ENCODE measurements around the gene ZNF888.
"Not testable (repeated sequence)": the region's sequence is repeated elsewhere in the genome, so short reads cannot be mapped to it uniquely, and the experiment has no call there.

The ZNF888 gene

GRCh38 chr19:52957591-52957990, 34.4 kb upstream of the ZNF888 start:
- TF ChIP-seq CTCF (IDR thresholded peaks at IDR 0.05; ENCODE audit: low read depth, low read length, missing control alignments) = no peak
- no peak overlapping the region for H3K4me3 ChIP-seq (ENCODE audit: low read depth, low read length)
- DNase-seq (ENCODE audit: low read depth) = no peak
- in situ Hi-C loops (cut with HindIII; ENCODE audit: low sequenced_read_pairs) = no loop called here

- TF ChIP-seq CTCF (IDR thresholded peaks at IDR 0.05; ENCODE audit: low read depth, low read length, missing control alignments) = no peak
- in situ Hi-C loops (cut with HindIII; ENCODE audit: low sequenced_read_pairs) = no loop called here
- no peak for DNase-seq (ENCODE audit: low read depth)
- H3K4me3 ChIP-seq (ENCODE audit: low read depth, low read length) = no peak overlapping the region
Measured at GRCh38 chr19:52956917-52957316, 33.7 kb upstream of the ZNF888 start.

GRCh38 chr19:52949422-52949821, 26.2 kb upstream of the ZNF888 start:
- no peak for TF ChIP-seq CTCF (IDR thresholded peaks at IDR 0.05; ENCODE audit: low read depth, low read length, missing control alignments)
- no peak overlapping the region for H3K4me3 ChIP-seq (ENCODE audit: low read depth, low read length)
- DNase-seq (ENCODE audit: low read depth) = no peak
- in situ Hi-C loops (cut with HindIII; ENCODE audit: low sequenced_read_pairs) = no loop called here

- DNase-seq (ENCODE audit: low read depth) = no peak
- no peak for TF ChIP-seq CTCF (IDR thresholded peaks at IDR 0.05; ENCODE audit: low read depth, low read length, missing control alignments)
- in situ Hi-C loops (cut with HindIII; ENCODE audit: low sequenced_read_pairs) = no loop called here
- no peak overlapping the region for H3K4me3 ChIP-seq (ENCODE audit: low read depth, low read length)
Measured at GRCh38 chr19:52948025-52948770, 25.0 kb upstream of the ZNF888 start.

GRCh38 chr19:52946322-52947310, 23.4 kb upstream of the ZNF888 start:
- no peak for DNase-seq (ENCODE audit: low read depth)
- in situ Hi-C loops (cut with HindIII; ENCODE audit: low sequenced_read_pairs) = no loop called here
- TF ChIP-seq CTCF (IDR thresholded peaks at IDR 0.05; ENCODE audit: low read depth, low read length, missing control alignments) = no peak
- no peak overlapping the region for H3K4me3 ChIP-seq (ENCODE audit: low read depth, low read length)

GRCh38 chr19:52945652-52946321, 22.6 kb upstream of the ZNF888 start:
- in situ Hi-C loops (cut with HindIII; ENCODE audit: low sequenced_read_pairs) = no loop called here
- no peak for DNase-seq (ENCODE audit: low read depth)
- no peak for TF ChIP-seq CTCF (IDR thresholded peaks at IDR 0.05; ENCODE audit: low read depth, low read length, missing control alignments)
- H3K4me3 ChIP-seq (ENCODE audit: low read depth, low read length) = no peak overlapping the region

GRCh38 chr19:52944703-52945493, 21.7 kb upstream of the ZNF888 start:
- in situ Hi-C loops (cut with HindIII; ENCODE audit: low sequenced_read_pairs) = not testable (repeated sequence)

More at GRCh38 chr19:52944703-52945493, 21.7 kb upstream of the ZNF888 start:
- not testable (repeated sequence) for DNase-seq (ENCODE audit: low read depth); H3K4me3 ChIP-seq (ENCODE audit: low read depth, low read length)
